Stimulated activated CD8-positive, alpha-beta memory T cell treated with anti-CD3 and anti-CD28 coated beads, Interleukin-7, amount 100 ng/mL, for 4 hours (primary cell): ENCODE measurements around the gene DPP9.

Source experiments
- DNase-seq, 2 donors: peaks; one replicate each; pipeline ENCODE4 v3.0.0-alpha.2; 2020; ENCODE audit warnings: low read depth in 2 of 2

Gene DPP9

DNA sequence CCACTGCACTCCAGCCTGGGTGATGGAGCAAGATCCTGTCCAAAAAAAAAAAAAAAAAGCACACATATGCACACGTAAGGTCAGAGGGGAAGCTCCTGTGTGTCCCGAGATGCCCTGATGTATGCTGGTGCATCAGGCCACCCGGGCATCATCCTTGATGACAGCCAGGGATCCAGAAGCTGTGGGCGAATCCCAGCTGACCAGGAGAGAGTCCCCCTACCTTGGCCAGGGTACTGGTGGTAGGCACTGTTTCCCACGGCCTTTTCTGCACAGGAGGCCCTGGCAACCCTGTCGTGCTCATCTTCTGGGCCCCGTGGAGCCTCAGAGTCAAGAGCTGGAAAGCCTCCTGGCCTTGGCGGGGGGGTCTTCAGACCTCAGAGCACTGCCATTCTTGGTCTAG, 67.5 kb downstream of the DPP9 start:
- DNase-seq: no peak

DNA sequence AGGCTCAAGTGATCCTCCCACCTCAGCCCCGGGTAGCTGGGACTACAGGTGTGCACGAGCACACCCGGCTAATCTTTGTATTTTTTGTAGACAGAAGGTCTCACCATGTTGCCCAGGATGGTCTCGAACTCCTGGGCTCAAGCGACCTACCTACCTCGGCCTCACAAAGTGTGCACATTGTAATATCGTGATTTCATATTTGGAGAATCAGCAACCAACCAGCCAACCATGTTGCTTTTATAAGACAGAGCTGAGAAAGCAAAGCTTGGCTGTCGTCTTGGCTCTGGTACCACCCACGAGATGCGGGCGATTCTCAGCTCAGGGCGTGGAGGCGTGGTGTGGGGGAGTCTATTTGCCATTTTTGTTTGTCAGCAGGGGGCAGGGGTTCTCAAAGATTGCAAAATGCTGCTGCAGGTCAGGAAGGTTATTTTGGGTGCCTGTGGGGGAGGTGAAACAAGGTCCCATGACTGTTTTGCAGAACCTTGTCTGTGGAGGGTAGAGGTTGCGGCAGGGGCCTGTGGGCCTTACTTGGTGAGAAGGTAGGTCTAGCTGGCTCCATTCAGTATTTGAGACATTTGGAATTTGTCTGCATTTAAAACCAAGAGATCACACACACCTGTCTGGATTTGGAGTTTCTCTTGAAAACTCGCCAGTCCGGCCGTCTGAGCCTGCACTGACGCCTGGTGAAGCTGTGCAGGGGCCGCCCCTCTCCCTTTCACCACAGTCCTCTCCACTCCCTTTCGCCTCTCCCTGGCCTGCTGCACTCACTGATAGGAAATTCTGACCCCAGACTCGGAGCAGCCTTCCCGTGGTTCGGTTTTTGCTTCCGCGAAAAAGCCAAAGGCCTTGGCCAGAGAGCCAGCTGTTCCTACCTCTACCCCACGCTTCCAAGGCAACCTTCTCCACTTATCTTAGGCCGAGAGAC, 68.9 kb downstream of the DPP9 start:
- DNase-seq: no peak

DNA sequence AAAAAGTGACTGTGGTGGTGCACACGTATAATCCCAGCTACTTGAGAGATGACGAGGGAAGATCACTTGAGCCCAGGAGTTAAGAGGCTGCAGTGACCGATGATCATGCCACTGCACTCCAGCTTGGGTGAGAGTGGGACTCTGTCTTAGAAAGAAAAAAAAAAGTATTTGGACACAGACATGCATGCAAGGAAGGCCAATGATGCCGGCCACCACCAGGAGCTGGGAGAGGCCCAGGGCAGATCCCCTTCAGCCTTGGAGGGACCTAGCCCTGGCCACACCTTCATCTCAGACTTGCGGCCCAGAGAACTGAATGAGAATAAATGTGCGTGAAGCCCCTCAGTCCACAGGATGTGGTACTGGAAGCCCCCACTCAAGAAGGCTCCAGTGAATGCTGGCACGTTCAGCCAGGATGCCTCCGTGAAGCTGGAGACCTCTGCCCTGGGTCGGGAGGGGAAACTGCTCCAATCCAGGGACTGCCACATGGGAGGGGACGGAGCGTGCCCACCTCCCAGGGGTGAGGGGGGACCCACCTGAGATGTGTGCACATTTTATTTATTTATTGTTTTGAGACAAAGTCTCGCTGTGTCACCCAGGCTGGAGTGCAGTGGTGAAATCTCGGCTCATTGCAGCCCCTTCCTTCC, 69.7 kb downstream of the DPP9 start:
- DNase-seq: no peak

DNA sequence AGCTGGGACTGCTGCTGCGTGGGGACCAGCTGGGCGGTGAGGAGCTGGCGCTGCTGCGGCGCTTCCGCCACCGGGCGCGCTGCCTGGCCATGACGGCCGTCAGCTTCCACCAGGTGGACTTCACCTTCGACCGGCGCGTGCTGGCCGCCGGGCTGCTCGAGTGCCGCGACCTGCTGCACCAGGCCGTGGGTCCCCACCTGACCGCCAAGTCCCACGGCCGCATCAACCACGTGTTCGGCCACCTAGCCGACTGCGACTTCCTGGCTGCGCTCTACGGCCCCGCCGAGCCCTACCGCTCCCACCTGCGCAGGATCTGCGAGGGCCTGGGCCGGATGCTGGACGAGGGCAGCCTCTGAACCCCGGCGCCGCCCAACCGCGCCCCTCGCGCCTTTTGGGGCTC, 71.6 kb downstream of the DPP9 start:
- no peak for DNase-seq

DNA sequence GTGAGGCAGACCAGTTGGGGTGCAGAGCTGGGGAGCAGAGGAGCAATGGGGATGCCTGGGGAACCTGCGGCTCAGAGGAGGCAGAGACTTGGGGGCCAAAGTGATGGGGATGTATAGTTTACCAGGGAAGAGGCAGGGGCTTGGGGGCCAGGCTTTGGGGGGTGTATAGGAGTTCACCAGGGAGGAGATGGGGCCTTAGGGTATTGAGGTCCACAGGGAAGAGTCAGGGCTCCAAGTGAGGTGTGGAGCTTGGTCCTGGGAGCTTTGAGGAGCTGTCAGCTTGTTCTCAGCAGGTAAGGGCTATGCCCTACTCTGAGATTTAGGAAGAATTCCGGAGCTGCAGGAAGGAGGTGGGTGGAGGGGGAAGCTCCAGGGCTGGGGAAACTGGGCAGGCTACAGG, 73.5 kb downstream of the DPP9 start:
- DNase-seq: no peak

DNA sequence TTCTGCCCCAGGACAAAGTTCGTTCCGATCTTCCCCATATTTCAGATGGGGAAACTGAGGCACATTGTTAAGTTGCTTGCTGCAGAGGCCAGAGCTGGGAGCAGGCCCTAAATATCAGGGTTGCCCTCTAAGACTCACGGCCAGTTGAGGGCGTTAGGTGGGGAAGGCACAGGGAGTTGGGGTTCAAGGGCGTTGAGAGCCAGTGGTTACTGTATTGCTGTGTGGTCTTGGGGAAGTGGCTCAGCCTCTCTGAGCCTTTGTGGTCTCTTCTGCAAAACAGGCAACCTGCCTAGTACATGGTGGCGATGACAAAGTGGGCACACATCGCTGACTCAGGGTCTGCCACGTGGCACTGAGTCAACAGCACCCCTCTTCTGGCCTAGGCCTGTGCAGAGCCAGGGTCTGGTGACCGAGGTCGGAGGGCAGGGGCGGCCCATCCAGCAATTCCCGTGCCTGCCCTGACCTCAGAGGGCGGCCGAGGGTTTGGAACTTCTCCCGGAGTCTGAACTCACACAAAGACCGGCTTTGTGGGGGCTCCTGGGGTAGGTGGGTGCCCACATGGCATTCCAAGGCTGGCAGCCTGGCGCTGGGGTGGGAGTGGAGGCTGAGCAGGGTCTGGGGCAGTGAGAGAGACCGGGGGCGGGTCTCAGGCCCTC, 74.1 kb downstream of the DPP9 start:
- no peak for DNase-seq

DNA sequence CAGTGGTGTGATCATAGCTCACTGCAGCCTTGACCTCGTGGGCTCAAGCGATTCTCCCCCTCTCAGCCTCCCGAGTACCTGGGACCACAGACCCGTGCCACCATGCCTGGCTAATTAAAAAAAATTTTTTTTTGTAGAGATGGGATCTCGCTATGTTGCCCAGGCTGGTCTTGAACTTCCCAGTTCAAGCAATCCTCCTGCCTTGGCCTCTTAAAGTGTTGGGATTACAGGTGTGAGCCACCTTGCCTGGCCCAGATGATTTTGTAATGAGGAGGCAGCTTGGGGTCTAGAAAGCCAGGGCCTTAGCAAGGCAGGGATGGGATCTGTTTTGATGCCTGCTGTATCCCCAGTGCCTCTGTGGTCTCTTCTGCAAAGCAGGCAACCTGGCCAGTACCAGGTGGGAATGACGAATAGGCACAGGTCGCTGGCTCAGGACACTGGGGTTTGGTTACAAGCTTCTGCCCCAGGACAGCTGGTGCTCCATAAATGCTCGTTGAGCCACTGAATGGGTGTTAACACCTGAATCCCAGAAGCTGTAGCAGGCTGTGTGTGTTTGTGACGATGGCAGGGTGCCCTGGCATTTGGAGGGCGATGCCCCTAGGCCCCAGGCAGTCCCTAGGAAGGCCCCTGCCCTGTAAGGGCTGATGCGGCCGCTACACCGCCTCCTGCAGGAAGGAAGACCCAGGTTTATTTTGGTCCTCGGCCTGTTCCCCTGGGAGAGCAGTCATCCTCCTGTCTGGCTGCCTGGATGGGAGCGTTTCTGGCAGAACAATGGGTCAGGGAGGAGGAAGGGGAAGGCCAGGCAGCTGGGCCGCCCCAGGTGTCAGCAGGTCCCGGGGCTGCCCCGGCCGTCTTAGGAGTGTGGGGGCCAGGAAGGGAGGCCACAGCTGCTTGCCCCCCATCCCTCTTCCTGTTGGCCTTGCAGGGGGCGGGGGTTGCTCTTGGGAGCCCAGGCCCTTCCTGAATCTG, 75.7 kb downstream of the DPP9 start:
- no peak for DNase-seq

DNA sequence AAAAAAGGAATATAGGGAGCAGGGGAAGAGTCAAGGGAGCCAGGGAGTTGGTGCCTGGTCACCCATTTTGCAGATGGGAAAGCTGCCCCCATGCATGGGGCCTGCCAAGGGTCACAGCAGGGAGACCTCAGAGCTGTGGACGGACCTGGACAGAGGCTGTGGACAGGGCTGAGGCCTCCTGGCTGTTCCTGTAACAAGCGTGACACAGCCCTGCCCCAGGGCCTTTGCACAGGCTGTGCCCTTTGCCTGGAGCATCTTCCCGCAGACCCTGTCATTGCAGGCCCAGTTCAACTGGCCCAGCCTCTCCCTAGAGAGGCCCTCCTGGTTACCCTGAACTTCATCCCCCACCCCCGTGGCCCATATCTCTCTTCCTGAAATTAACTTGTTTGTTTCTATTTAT, 77.9 kb downstream of the DPP9 start:
- DNase-seq: no peak

DNA sequence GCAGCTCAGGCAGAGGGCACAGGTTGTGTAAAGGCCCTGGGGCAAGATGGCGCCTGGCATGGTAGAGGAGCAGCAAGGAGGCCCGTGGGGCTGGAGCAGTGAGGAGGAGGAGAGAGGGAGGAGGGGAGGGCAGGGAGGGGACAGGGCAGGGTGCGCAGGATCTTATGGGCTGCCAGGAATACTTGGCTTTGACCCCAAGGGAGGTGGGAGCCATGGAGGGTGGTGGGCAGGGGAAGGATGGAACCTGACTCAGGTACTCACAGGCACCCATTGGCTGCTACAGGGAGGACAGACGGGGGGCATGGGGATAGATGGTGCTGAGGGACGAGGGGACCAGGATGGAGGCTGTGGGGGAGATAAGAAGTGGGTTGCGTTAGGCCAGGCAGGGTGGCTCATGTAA, 81.0 kb downstream of the DPP9 start:
- no peak for DNase-seq

DNA sequence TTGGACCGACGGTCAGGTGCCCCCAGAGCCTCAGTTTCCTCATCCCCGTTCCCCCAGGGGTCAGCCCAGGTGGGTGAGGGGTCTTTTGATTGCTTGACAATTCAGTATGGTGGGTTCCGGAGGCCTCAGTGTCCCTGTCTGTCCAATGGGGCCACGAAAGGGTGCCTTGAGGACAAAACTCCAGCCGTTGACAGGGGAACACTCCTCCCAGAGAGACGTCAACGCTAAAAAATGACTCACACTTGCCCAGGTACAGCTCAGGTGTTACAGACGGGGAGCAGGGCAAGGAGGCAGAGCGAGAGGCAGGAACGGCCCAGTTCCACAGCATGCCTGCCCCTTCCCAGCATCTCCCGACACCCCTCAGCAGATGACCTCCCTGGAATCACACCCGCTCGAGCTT, 82.5 kb downstream of the DPP9 start:
- DNase-seq: no peak

DNA sequence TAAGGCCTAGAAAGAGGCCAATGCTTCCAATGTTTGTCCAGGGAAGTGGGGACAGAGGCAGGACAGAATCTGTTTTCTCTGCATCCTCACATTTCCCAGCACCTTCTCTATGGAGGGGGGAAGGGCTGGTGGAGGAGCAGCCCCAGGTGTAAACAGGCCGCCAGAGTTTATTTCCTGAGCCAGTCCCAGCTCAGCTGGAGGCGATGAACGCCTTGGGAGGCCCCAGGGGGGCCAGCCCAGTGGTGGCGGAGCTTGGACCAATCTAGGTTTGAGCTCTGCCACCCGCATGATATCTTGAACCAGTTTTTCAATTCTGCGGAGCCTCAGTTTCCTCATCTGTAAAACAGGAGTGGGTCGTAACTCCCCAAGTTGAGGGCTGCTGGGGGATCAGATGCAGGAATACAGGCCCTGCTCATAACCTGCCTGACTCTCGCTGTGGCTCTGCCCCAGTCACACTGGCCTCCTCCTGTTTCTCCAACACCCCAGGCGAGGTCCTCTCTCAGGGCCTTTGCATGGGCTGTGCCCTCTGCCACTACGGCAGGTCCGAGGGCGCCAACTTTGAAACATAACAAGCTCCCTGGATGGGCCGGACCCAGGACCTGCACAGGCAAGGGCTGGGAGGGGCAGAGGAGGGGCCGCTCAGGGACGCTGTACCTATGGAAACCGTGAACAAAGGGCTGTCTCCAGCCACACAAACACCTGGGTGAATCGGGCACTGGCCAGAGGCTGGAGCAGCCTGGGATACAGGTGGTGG, 83.2 kb downstream of the DPP9 start:
- DNase-seq: no peak

DNA sequence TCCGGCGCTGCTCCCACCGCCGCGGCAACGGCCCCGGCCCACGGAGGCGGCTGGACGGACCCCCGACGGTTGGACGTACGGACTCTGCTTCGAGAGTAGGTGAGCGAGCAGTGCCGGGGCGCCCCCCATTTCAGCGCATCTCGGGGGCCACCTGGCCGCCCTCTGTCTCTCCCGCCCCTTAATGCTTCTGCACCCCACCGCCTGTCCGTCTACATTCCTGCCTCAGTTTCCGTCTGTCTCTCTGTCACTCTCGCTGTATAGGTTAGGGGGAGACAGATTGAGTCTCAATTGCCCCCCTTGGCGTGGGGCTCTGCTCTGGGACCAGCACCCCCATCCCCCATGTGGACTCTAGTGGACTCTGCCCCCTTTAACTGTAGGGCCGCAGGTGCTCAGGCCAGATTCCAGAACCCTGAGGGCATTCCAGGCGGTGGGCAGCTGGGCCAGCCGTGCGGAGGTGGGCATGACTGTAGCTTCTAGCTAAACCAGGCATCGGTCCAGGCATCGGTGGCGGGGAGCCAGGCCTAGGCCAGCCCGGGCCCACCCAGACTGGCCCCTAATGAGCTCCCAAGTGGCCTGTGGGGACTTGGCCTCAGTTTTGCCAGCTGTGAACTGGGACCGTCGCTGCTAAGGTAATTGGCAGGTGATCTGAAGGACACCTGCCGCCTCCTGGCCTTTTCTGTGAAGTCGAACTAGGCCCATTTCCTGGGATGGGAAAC, 84.0 kb downstream of the DPP9 start:
- DNase-seq: no peak

DNA sequence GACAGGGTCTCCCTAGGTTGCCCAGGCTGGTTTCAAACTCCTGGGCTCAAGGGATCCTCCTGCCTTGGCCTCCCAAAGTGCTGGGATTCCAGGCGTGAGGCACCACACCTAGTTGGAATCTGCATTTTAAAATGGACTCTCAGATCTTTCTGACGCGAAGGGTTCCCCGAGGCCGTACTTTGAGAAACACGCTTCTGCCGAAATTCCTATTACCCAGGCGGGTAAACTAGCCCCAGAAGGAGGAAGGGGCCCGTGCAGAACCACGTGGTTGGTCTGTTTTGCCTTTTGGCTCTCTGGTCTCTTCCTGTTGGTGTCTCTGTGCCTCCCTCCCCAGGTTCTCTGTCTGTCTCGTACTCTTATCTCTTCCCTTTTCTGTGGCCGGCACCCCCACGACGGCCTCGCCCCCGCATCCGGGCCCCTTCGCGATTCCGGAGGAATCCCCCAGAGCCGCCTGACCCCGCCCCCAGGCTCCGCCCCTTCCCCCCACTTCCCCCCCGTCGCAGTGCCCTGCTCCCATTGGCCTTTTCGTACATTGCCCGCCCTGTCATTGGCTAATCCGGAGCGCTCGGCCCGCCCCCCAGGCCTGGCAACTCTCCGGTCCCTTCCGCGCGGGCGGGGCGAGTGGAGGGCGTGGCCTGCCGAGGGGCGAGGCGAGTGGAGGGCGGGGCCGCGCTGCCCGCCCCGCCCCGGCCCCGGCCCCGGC, 84.7 kb downstream of the DPP9 start, which contains the start of gene TNFAIP8L1:
TNFAIP8L1 (plus strand) TSS at position 689 of the 703 bp plus-strand sequence. CDS start 12,354 bp downstream, outside the sequence.
- peak; percentile 99 for DNase-seq

DNA sequence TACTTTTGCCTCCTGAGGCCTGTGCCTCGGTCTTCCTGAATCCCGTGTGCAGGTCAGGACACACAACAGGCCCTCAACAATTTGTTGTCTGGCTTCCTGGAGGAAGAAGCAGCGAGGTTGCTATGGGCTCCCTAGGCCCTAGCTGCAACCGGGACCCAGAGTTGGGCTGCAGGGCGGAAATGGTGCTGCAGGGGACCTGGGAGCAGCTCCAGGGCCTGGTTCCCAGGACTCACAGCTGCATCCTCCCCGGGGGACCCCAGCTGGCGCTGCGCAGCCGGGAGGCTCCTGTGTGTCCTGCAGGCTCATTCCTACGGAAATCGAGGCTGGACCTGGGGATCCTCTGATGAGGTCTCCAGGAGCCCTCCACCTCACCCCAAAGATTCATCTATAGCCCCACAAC, 85.3 kb downstream of the DPP9 start:
- no peak for DNase-seq

DNA sequence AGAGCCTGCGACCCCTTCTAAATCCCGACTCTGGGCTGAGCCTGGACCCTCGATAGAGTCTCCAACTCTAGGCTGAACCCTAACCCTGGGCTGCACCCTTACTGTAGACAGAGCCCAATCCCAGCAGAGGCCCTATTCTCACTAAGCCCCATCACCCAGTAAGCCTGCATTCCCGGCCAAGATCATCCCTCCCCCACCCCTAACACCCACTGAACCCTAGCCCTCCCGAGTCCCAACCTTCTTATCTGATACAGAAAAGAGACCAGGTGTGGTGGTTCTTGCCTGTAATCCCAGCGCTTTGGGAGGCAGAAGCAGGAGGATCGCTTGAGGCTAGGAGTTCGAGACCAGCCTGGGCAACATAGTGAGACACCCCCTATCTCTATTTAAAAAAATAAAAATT, 86.9 kb downstream of the DPP9 start:
- no peak for DNase-seq

DNA sequence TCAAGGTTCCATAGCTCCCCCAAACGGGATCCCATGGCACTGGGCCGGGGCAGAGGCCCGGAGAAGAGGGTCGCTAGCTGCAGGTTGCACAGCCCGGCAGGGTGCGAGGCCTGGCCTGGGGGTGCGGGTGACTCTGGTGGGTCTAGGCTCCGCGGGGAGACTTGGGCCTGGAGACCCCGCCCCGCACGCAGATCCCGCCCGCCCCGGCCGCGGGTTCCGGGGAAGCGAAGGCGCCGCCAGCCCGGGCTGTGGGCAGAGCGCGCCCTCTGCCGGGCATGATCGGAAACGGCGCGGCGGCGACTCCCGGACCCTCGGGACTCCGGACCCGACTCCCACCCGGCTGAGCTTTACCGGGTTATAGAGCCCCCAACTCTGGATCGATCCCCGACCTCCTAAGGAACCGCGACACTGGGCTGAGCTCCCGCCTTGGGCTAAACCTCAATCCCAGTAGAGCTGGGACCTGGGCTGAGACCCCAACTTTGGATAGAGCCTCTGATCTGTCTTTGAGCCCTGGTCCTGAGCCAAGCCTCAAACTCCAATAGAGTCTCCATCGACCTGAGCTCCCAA, 87.4 kb downstream of the DPP9 start:
- peak; percentile 22 to 67 for DNase-seq

DNA sequence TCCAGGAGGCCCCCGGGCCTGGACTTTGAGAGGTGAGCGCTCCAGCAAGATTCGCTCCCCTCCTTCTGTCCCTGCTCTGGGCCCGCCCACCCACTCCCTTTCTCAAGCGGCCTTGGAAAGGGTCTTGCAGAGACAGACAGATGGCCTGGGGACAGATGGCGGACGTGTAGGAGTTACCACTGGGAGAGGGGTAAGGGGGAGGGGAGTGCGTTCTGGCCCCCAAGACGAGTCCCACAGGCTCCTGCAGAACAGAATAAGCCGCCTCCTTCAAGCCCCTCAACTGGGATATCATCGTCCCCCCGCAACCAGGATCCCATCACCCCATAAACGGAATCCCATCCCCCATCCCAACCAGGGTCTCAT, 87.9 kb downstream of the DPP9 start:
- no peak for DNase-seq

DNA sequence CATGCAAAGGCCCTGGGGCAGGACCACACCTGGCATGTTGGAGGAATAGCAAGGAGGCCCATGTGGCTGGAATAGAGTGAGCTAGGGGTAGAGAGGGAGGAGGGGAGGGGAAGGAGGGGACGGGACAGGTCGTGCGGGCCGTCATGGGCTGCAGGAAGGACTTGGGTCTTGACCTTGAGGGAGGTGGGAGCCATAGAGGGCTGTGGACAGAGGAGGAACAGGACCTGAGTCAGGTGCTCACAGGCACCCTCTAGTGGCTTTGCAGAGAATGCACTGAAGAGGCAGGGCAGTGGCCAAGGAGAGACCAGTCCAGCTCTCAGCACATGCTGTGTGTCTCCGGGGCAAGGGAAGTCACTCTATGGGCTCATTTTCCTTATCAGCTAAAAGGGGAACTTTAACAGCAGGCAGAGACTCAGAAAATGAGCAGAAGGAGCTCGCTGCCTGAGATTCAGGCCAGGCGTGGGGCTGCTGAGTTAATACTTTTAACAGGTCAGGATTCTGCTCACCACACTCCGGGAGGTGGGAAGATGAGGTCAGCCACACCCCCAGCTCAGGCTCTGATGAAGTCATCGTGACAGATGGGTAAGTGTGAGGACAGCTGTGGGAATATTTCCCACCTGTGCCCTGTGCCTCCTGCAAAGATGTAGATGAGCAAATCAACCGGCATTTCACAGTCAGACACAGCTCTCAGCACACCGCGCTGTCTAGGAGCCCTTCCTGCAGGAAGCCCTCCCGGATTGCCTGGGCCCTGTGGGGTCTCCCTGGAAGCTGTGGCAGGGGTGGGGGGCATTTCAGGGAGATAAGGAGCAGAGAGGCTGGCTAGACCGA, 90.3 kb downstream of the DPP9 start:
- peak in 1 of 2 donors; percentile 20 for DNase-seq
